Nucleus accumbens (tissue), 56 donors: ENCODE data around the gene LSM12.
A peak's percentile ranks its signal among the peaks of the same experiment; 100 is the strongest.
"Not testable (repeated sequence)": the region's sequence is repeated elsewhere in the genome, so short reads cannot be mapped to it uniquely, and the experiment has no call there.

Experiments used
- DNase-seq, 56 donors: peaks; one replicate each; lab custom pipeline; 2025; lab: John Stamatoyannopoulos, UW

Gene LSM12

DNA sequence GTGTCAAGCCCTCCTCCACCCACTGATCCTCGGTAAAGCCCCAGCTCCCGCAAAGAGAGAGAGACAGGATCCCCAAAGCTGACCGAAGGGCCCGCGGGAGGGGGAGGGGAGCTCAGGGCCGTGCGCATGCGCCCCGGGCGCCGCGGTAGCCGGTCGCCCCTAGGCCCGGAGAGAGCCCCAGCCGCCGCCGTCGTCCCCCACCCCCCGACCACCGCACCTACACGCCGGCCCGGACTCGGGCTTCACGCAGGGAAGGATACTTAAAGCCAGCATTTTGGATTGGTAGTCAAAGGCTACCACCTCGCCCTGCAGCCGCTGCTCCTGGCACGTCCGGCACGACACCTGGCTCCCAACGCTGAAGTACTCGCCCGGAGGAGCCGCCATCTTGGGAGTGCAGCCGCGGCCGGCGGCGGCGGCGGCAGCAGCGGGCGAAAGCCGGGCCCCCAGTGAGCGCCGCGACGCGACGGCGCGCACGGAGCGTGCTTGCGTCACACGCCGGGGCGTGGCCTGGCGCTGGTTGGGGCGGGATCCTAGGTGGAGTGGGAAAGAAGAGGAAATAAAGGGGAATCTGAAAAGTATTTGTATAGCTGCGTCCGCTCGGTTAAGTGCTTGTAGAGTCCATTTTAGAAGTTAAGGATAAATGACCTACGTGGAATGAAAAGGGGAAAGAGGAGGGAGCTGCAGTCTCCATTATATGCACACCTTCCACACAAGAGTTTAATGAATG lies at the start of gene LSM12:
LSM12 (minus strand) TSS at position 468 of the 727 bp plus-strand sequence; CDS start at position 384, 84 bp downstream.
- DNase-seq: peak in 54 of 56 donors; percentile 23 to 91 (median 75)

DNA sequence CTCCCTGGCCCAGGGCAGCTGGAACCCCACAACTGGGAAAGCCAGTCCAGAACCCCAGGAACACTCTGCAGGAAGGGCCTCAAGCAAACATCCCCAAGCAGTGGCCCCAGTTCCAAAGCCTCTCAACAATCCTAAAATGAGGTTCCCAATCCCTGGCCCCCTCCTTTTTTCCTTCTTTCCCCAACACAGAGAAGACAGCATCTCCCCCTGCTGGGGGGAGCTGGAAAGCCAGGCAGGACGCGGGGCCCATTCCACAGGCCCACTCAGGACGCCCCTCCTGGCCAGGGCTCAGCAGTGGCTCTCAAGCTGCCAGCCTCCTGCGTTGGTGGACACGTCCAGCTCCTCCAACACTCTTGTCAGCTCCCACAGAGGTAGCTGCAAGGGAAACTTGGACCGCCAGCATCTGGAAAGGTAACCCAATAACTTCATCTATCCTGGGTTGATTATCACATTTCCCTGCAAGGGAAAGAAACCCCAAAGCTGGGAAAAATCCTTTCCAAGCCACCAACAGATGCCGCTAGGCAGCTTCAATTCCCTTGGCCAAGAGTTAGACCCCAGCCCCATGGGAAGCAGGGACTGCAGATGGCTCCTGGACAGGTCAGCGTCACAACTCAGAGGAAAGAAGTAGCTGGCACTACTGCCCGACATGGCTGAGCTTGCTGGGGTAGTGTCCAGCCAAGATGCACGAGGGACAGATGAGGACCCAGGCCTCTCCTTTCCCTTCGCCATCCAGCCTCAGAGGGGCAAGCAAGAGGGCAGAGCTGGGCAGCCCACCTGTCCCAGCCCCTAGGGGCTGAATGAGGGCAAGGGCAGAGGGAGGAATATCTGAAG lies 49.3 kb upstream of the LSM12 start:
- DNase-seq: peak in 20 of 56 donors; percentile 10 to 47 (median 21)

DNA sequence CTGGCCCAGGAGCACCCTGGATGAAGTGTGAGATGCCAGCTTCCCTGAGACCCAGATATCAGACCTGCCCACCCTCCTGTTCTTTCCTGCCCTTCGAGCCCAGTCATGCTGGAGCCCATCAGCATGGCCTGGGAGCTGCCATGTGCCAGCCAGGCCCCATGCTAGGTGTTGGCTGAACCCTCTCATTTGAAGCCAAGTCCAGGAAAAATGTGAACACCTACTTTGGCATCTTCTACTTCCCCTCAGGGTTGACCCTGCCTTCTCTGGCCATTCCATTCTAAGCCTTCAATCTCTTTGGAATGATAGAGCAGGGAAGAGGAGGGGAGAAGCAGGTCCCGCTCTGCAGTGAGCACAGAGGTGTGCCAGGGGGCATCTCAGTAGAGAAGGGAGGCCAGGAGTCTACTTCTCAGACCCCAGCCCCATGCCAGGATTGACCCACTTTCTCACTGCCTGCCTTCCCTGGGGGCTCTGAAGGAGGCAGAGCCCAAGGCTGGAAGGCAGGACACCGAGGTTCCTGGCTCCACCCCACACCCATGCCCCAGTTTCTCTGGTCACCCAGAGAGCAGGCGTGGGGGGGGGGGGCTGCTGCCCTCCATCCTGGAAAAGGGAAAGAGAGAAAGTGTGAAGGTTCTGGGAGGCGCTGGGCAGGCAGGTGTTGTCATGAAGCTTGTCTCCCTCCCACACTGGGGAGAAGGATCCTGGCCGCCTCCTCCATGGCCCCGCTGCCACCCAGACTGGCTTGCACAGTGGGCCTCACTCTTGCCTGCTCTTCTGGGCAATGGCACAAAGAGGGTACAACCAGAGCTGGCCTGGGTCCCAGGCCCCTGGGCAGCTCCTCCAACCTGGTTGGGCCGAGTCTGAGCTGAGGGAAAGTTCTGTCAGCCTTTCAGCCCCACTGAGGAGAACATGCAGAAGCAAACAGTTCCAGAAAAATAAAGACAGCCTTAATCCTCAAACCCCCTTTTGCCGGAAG lies 47.7 kb upstream of the LSM12 start:
- DNase-seq: peak in 20 of 56 donors; percentile 3 to 61 (median 36)

DNA sequence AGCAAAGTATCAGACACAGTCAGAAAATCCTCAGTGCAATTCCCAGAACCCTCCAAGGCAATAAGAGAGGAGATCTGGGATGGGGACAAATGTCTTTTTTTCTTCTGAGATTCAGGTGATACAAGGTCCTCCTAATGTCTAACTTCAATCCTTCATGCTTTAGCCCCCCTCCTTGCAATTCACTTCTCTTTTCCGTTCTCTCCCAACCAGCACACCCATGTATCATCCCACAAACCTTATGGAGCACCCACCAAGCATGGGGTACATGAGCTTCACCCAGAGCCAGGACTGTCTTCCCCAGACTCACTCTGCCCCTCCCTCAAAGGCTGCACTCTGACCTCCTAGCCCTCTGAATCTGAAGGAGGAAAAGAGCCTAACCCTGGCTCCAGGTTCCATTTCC lies 46.9 kb upstream of the LSM12 start:
- no peak for DNase-seq

DNA sequence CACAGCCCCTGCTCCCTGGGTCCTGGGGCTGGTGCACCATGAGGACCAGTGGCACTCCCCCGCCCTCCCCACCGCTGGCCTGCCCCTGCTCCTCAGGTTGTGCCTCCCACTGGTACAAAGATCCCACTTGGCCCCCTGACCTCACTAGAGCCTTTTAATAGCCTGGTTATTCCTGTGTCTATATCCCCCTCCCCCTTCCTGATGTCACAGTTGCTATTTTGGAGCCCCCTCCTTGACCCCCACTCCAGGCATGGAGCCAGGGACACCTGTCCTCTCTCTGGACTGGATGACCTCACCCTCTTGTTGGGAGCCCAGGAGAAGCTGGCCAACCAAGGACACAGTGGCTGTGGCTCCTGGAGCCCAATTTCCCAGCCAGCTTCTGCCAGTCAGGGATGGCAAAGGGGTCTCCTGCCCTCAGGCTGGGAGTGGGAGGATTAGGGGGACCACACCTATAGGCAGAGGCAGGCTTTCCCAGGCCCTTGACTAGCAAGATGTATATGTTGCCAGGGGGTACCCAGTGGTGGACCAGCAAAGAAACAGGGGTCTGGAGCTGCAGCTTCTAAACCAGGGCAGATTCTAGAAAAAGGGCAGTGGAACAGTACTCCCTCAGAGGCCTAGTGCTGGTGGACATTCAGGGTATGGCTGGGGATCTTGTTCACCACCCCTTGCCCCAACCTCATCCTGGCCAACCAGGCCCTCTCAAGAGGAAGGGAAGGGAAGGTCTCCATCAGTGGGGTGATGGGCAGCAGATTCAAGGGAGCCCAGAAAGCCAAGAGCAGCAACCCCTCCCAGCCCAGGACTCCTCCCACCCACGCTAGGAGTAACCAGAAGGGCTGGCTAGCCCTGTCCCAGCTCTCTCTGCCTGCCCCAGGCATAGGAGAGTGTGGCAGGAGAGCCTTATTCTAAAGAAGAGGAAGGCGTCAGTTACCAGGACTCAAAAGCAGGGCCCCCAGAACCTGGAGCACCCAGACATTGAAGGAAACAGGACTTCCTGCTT lies 46.1 kb upstream of the LSM12 start:
- DNase-seq: peak in 1 of 56 donors; percentile 24

DNA sequence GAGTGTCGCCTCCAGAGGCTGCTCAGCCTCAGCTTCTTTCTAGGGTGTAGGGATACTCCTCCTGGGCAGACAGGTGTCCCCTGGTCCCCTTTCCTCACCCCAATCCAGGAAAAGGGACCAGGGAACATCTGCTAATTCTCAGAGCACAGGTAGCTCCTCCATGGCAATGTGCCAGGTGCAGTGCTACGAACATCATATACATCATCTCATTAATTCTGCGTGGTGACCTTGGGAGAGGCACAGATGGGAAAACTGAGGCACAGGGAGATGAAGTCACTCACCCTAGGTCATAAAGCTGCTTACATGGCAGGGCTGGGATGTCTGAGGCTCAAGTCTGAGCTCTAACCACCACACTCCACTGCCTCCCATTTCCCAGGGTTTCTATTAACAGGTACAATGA lies 45.3 kb upstream of the LSM12 start:
- DNase-seq: peak in 1 of 56 donors; percentile 18

DNA sequence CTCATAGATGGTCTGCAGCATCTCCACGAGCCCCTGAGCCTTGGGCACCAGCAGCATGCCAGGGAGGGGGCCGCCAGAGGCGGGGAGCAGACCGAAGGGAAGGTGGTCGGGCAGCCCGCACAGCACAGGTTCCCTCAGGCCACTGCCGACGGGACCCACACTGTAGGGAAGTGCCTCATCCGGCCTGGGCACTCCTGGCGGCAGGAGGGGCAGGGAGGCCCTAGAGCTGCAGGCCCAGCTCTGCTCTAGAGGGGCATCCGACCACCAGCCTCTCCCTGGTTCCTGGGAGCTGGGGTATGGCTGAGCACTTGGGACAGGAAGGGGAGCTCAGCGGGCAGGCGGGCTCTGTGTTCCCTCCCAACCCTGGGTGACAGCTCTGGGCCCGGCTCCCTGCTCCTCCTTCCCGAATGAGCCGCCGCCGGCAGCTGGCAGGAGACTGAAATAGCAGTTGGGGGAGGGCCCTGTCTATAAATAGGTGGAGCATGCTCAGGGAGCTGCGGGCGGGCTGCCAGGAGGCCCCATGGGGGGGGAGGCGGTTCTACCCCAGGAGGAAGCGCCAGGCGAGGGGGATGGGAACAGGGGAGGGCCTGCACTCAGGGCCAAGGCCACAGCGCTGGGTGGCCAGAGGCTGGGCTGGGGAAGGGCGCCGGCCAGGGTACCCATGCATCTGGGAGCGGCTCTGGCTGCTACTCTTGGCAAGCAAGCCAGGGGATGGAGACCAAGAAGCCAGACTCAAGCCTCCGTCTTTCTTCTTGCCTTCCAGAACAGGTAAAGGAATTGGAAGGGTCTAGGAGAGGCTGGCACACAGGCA lies 44.6 kb upstream of the LSM12 start:
- DNase-seq: peak; percentile 65 to 99 (median 97)

DNA sequence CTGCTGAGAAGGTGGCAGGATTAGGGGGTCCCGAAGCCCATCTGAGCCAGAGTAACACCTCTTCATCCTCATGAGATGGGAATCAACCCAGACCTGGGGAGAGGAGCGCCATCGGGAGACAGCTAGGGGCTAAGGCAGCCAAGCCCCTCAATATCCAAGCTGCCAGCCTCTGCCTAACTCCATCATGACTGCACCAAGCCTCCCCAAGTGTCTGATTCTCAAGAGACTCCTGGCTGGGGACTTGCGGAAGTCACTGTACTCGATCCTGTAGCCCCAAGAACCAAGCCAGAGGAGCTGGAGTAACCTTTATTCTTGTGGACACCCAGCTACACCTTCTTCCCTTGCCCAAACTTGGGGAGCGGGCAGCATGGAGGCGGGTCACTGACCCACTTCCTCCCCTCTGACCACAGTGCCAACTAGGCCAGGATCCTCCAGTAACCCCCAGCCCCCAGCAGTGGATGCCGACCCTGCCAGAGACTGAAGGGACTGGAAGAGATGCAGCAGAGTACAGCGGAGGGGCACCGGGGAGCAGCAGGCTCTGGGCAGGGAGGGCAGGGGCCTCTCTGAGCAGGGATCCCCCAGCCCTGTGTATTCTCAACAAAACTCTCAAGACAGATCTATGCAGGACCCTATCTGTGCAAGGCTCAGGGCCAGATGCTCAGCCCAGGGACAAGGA lies 43.7 kb upstream of the LSM12 start:
- DNase-seq: peak in 1 of 56 donors; percentile 16

DNA sequence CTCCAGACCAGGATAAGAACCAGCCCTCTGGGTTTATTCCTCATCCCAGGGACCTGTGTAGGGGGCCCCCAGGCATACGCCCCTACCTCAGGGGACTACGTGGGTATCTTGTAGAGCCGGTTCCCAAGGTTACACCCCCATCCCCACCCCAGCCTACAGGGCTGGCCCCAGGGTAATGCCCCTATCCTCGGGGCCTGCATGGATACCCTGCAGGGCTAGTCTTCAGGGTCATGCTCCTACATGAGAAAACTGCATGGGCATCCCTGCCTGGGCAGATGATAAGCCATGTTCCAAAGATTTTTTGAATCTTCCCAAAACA lies 42.8 kb upstream of the LSM12 start:
- DNase-seq: no peak

DNA sequence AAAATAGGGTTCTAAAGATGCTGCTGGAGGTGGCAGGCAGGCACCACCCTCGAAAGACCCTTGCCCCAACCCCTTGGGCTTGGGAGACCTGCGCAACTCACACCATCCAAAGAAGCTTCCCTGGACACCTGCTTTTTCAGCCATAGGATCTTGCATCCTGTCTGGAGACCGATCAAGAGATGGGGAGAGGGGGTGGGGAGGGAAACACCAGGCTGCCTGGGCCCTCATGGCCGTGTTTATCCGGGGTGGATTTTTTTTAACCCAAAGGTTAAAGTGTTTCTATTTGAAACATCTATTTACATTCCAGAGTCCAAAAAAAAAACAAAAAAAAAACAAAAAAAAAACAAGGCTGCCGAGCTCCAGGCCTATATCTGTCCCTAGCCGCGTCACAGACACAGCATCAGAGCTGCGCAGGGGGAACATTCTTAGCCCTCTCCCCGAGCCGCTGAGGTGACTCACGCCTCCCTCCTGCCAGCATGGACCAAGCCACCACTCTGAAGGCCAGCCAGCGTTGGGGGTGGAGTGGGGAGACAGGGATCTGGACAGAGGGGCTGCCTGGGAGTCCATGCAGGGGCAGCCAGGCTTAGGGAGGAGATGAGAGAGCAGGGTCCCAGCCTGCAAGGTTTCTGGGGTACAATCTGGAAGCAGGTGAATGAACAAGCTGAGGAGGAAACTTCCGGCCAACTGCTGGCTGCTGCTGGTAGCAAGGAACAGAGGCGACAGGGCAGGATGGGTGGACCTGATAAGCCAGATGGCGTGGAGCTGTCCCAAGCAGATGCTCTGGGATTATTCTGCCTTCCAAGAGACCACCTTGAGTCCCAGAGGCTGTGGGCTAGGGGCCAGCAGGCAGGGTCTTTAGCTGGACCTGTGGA lies 42.2 kb upstream of the LSM12 start:
- DNase-seq: peak in 17 of 56 donors; percentile 9 to 76 (median 31)

DNA sequence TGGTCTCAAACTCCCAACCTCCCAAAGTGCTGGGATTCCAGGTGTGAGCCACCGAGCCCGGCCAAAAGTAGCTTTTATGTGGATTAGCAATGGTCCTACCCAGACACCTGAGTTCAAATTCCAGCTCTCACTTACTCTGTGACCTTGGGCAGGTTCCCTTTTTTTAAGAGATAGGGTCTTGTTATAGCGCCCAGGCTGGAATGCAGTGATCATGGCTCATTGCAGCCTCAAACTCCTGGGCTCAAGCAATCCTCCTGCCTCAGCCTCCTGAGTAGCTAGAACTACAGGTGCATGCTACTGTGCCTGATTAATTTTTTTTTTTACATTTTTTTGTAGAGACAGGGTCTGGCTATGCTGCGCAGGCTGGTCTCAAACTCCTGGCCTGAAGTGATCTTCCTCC lies 40.3 kb upstream of the LSM12 start:
- no peak for DNase-seq

DNA sequence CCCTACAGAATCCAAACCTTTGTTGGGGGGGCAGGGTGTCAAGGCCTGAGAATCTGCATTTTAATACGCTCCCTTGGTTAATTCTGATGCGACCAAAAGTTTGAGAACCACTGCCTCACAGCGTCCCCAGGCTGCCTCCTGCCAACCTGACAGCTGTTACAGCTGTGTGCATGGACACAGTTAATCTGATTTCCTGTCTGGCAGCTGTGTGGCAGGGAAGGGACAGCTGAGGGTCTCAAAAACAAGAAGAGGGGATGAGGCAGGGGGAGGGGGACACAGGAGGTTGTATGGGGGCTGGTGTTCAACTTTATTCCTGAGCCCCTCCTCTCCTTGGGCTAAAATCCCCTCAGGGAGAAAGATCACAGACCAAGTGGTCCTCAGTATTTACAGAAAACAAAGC lies 39.5 kb upstream of the LSM12 start:
- DNase-seq: no peak

DNA sequence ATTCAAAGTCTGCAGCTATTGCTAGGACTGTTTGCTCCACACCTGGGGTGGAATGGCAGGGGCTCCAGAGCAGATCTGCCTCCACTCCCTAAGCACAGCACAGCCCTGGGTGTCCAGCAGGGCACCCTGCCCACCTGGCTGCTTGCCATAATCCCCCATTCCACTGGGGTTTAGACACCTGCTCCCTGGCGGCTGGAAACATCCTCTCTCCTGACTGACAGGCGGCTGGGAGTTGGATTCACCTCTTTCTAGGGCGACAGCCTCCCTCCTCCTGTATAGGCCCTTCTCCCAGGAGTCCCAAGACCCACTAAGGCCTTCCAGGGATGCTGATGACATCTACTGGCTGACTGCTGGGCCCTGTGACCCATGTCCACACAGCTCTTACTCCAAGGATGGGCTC lies 39.0 kb upstream of the LSM12 start:
- DNase-seq: no peak

DNA sequence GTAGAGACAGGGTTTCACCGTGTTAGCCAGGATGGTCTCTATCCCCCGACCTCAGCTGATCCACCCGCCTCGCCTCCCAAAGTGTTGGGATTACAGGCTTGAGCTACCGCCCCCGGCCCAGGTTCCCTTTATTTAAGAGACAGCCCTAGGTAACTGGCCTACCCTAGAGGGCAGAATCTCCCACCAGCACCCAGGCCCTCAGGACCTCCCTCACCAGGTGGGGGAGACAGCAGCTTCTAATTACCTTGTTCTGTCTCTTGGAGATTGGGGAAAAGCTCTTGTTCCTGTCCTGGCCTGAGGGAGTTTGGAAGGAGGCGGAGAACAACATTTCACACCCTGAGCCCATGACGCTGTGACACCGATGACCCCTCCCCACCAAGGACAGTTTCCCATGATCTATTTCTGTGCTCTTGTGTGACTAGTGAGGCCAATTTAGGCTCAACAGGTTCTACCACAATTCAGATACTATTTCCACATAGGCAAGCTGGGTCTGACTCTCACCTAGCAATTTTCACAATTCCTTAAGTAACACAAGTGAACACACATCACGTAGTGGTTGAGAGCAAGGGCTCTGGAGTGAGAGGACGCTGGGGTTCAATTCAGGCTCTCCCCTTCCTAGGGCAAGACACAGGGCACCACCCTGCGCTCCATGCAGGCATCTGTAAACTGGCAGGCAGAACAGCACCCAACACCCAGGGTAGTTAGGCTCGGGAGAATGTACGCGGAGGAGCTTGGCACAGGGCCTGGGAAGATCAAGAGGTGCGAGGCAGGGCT lies 36.6 kb upstream of the LSM12 start:
- no peak for DNase-seq

DNA sequence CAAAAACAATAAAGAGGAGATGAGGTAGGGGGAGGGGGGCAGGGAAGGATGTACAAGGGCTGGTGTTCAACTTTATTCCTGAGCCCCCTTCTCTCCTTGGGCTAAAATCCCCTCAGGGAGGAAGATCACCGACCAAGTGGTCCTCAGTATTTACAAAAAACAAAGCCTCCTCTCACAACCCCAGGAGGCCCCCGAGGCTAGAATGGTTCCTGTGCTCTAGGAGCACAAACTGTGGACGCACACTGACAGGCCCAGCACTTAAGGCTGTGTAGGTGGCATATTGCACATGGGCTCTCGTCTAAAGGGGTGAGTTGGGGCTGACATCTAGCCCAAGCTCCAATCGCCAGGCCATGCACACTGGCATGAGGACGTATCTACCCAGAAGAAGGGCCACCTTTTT lies 35.4 kb upstream of the LSM12 start:
- not testable (repeated sequence) for DNase-seq
